Neural cell (in vitro differentiated cells): Measurements from ENCODE around the gene OR51E1. TPM values are rescaled to one million over a fixed set of nuclear protein-coding genes. Genes with fewer than 3 reads are reported as not detected.

Experiments used
- H2AFZ ChIP-seq: fragments of 200-600, 300-800 bp; sonication (generic), shearing (Covaris generic); 2 replicates; pipeline ENCODE4 v1.6.0; 2014; ENCODE audit warnings: low read depth, mild to moderate bottlenecking, antibody characterized with exemption, low read length, moderate library complexity
- H3F3A ChIP-seq: fragments of 200-600 bp; shearing (Covaris generic); 2 replicates; pipeline ENCODE4 v1.6.1; 2016; ENCODE audit warnings: mild to moderate bottlenecking, moderate library complexity, mixed read lengths, antibody characterized with exemption, low read length; ENCODE audit not compliant: insufficient read depth, poor library complexity, severe bottlenecking
- H3K27ac ChIP-seq: fragments of 200-600, 300-800 bp; sonication (generic), shearing (Covaris generic); 2 replicates; pipeline ENCODE4 v1.5.1; 2014; ENCODE audit warnings: mild to moderate bottlenecking, low read length, moderate library complexity
- H3K27me3 ChIP-seq: fragments of 300-800, 200-600 bp; sonication (generic), shearing (Covaris generic); 2 replicates; pipeline ENCODE4 v1.6.0; 2014; ENCODE audit warnings: mild to moderate bottlenecking, low read depth, low read length, moderate library complexity; ENCODE audit not compliant: insufficient read depth
- H3K36me3 ChIP-seq: fragments of 300-800, 200-600 bp; sonication (generic), shearing (Covaris generic); 2 replicates; pipeline ENCODE4 v1.5.1; 2014; ENCODE audit warnings: mild to moderate bottlenecking, antibody characterized with exemption, low read length, moderate library complexity; ENCODE audit not compliant: insufficient read depth
- H3K4me2 ChIP-seq: fragments of 300-800, 200-600 bp; sonication (generic), shearing (Covaris generic); 2 replicates; pipeline ENCODE4 v1.6.0; 2014; ENCODE audit warnings: mild to moderate bottlenecking, low read length
- H3K4me3 ChIP-seq: fragments of 300-800, 200-600 bp; sonication (generic), shearing (Covaris generic); 2 replicates; pipeline ENCODE4 v1.5.1; 2014; ENCODE audit warnings: mild to moderate bottlenecking, low read length, moderate library complexity
- H3K79me2 ChIP-seq: fragments of 200-600 bp; shearing (Covaris generic); replicated peaks from 2 replicates; pipeline ENCODE4 v1.6.0; 2014; ENCODE audit warnings: mild to moderate bottlenecking, low read length, moderate library complexity; ENCODE audit not compliant: insufficient read depth
- H3K9ac ChIP-seq: fragments of 300-800, 200-600 bp; sonication (generic), shearing (Covaris generic); 2 replicates; pipeline ENCODE4 v1.6.1; 2016; ENCODE audit warnings: mild to moderate bottlenecking, low read length, mixed read lengths
- H3K9me2 ChIP-seq: fragments of 200-600 bp; shearing (Covaris generic); 2 replicates; pipeline ENCODE4 v1.6.1; 2016; ENCODE audit warnings: mild to moderate bottlenecking, low read length, mixed read lengths; ENCODE audit not compliant: insufficient read depth
- H3K9me3 ChIP-seq: fragments of 200-600, 300-800 bp; sonication (generic), shearing (Covaris generic); 2 replicates; pipeline ENCODE4 v1.6.1; 2016; ENCODE audit warnings: mild to moderate bottlenecking, mixed run types, low read length, moderate library complexity, mixed read lengths
- H4K20me1 ChIP-seq: fragments of 200-600 bp; shearing (Covaris generic); 2 replicates; pipeline ENCODE4 v1.6.1; 2016; ENCODE audit warnings: mild to moderate bottlenecking, mixed run types; ENCODE audit not compliant: insufficient read depth
- EZH2 ChIP-seq: fragments of 200-600, 300-800 bp; shearing (Covaris generic), sonication (generic); IDR thresholded peaks from 2 replicates; pipeline ENCODE4 v1.6.1; 2014; ENCODE audit warnings: antibody characterized with exemption, low read length, borderline replicate concordance, mild to moderate bottlenecking; ENCODE audit not compliant: insufficient read depth, poor library complexity, severe bottlenecking
- MXI1 ChIP-seq: fragments of 450-650 bp; conservative IDR thresholded peaks from 2 replicates; pipeline ENCODE4 v1.6.1; 2014; ENCODE audit warnings: antibody characterized with exemption, mild to moderate bottlenecking; ENCODE audit not compliant: poor library complexity, severe bottlenecking
- POLR2AphosphoS5 ChIP-seq: IDR thresholded peaks from 2 replicates; pipeline ENCODE4 v1.6.1; 2012
- RAD21 ChIP-seq: fragments of 450-650 bp; conservative IDR thresholded peaks from 2 replicates; pipeline ENCODE4 v1.6.1; 2014; ENCODE audit warnings: antibody characterized with exemption, mild to moderate bottlenecking, moderate library complexity
- SMC3 ChIP-seq: fragments of 450-650 bp; conservative IDR thresholded peaks from 2 replicates; pipeline ENCODE4 v1.6.1; 2014; ENCODE audit warnings: antibody characterized with exemption, mild to moderate bottlenecking, moderate library complexity; ENCODE audit not compliant: poor library complexity
- TAF1 ChIP-seq: IDR thresholded peaks from 2 replicates; pipeline ENCODE4 v1.6.1; 2012; ENCODE audit warnings: low read depth
- polyA plus RNA-seq: library from polyadenylated mRNA; depleted of rRNA; stranded (reverse); fragments of >200 nt; gene quantifications from 2 replicates; pipeline ENCODE4 v1.2.3, GENCODE V29; 2014
- TF ChIP-seq, protein P1 (sequence below): fragments of 450-650 bp; IDR thresholded peaks from 2 replicates; pipeline ENCODE4 v1.5.1; 2014; ENCODE audit warnings: antibody characterized with exemption, mild to moderate bottlenecking, moderate library complexity; ENCODE audit not compliant: poor library complexity, severe bottlenecking

The OR51E1 gene
- polyA plus RNA-seq, 1 donor from 2014 or later: not detected

- no peaks in the 10 kb centered on the region for H3K36me3 ChIP-seq
- H3K27ac ChIP-seq: no peak overlapping the region
- H2AFZ ChIP-seq: no peak overlapping the region
- no peak overlapping the region for H3K9ac ChIP-seq
- no peaks in the 10 kb centered on the region for H3K79me2 ChIP-seq
- H3K4me3 ChIP-seq: no peak overlapping the region
- no peaks in the 10 kb centered on the region for H3K9me2 ChIP-seq
- TF ChIP-seq POLR2AphosphoS5 (no peak), SMC3 (no peak), MXI1 (no peak), TAF1 (no peak), EZH2 (no peak), RAD21 (no peak)
- TF ChIP-seq, protein P1, sequence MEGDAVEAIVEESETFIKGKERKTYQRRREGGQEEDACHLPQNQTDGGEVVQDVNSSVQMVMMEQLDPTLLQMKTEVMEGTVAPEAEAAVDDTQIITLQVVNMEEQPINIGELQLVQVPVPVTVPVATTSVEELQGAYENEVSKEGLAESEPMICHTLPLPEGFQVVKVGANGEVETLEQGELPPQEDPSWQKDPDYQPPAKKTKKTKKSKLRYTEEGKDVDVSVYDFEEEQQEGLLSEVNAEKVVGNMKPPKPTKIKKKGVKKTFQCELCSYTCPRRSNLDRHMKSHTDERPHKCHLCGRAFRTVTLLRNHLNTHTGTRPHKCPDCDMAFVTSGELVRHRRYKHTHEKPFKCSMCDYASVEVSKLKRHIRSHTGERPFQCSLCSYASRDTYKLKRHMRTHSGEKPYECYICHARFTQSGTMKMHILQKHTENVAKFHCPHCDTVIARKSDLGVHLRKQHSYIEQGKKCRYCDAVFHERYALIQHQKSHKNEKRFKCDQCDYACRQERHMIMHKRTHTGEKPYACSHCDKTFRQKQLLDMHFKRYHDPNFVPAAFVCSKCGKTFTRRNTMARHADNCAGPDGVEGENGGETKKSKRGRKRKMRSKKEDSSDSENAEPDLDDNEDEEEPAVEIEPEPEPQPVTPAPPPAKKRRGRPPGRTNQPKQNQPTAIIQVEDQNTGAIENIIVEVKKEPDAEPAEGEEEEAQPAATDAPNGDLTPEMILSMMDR: no peak
- no peaks in the 10 kb centered on the region for H4K20me1 ChIP-seq
- no peaks in the 10 kb centered on the region for H3K27me3 ChIP-seq
- no peaks in the 10 kb centered on the region for H3K9me3 ChIP-seq
- no peak overlapping the region for H3K4me2 ChIP-seq
- no peaks in the 10 kb centered on the region for H3F3A ChIP-seq
These were observed 61.1 kb downstream of the OR51E1 start for GRCh38 chr11:4704790-4705334.

Other genes with a start within 250 kb of the OR51E1 start
- not detected in 2 replicates for gene OR52K2, start 194.7 kb upstream of the OR51E1 start, polyA plus RNA-seq
- not detected in 2 replicates for gene OR52K1, start 161.3 kb upstream of the OR51E1 start, polyA plus RNA-seq
- gene OR52M1, start 98.8 kb upstream of the OR51E1 start, polyA plus RNA-seq: not detected in 2 replicates
- gene OR52I2, start 62.2 kb upstream of the OR51E1 start, polyA plus RNA-seq: not detected in 2 replicates
- gene OR52I1, start 49.9 kb upstream of the OR51E1 start, polyA plus RNA-seq: not detected in 2 replicates
- gene TRIM68, start 35.8 kb upstream of the OR51E1 start, polyA plus RNA-seq: 14.7 and 15.3 TPM in 2 replicates
- gene OR51D1, start 6.5 kb upstream of the OR51E1 start, polyA plus RNA-seq: not detected in 2 replicates
- not detected in 2 replicates for gene OR51E2, start 53.9 kb downstream of the OR51E1 start, polyA plus RNA-seq
- gene MMP26, start 60.8 kb downstream of the OR51E1 start, polyA plus RNA-seq: not detected in 2 replicates
- gene OR51F1, start 126.0 kb downstream of the OR51E1 start, polyA plus RNA-seq: not detected in 2 replicates
- gene OR52R1, start 160.4 kb downstream of the OR51E1 start, polyA plus RNA-seq: not detected in 2 replicates
- not detected in 2 replicates for gene OR51F2, start 177.3 kb downstream of the OR51E1 start, polyA plus RNA-seq
- gene OR51S1, start 205.2 kb downstream of the OR51E1 start, polyA plus RNA-seq: not detected in 2 replicates
- gene OR51T1, start 237.9 kb downstream of the OR51E1 start, polyA plus RNA-seq: not detected in 2 replicates